ENCODE results near the gene RFX3. TPM values are rescaled to one million over a fixed set of nuclear protein-coding genes. Genes with fewer than 3 reads are reported as not detected.

RFX3 gene
- total and polyA plus RNA-seq, 2 donors (not counting 3 experiments of a cell fraction or from before 2014, with no cell fraction given) = 4.8 to 10.5 TPM

GRCh38 chr9:3506164-3506563 lies 19.6 kb downstream of the RFX3 start:
- Histone ChIP-seq H3K9ac (replicated peaks; ENCODE audit: extremely low read depth, insufficient read depth, low read length) (no peak overlapping the region), H3K36me3 (ENCODE audit: control insufficient read depth in 2 of 2, extremely low read depth in 1 of 2, insufficient read depth in 2 of 2, low read length in 2 of 2) (no peaks in the 10 kb centered on the region), H3K4me1 (ENCODE audit: control insufficient read depth, extremely low read depth, insufficient read depth, low read length) (peaks cover 3% of the 10 kb centered on the region), H3K27ac (ENCODE audit: insufficient read depth, low read depth, low read length) (no peak overlapping the region), H3K79me2 (ENCODE audit: control insufficient read depth, insufficient read depth, low read length) (no peaks in the 10 kb centered on the region), H2AFZ (ENCODE audit: low read depth, low read length) (no peak overlapping the region), H4K20me1 (replicated peaks; ENCODE audit: control insufficient read depth, extremely low read depth, insufficient read depth, low read length) (no peaks in the 10 kb centered on the region), H3K9me3 (replicated peaks; ENCODE audit: control insufficient read depth, insufficient read depth, low read length) (no peaks in the 10 kb centered on the region), H3K4me3 (replicated peaks in 1 of 3; ENCODE audit: insufficient read depth in 1 of 3, low read depth in 1 of 3, low read length in 3 of 3) (no peak overlapping the region), H3K27me3 (ENCODE audit: control insufficient read depth in 2 of 2, insufficient read depth in 2 of 2, low read length in 2 of 2) (no peaks in the 10 kb centered on the region), H3K9me1 (replicated peaks; ENCODE audit: control insufficient read depth, extremely low read depth, insufficient read depth, low read length) (no peaks in the 10 kb centered on the region), H3K4me2 (ENCODE audit: insufficient read depth, low read length) (no peak overlapping the region)
- DNase-seq (ENCODE audit: low read depth, low spot score) (no peak), FAIRE-seq (no peak)
- intact Hi-C loops (cut with micrococcal nuclease) (no loop called here), dilution Hi-C loops (cut with MboI; ENCODE audit: extremely low pct_ligation_motif_present, low sequenced_read_pairs) (no loop called here)
- CTCF ChIA-PET = interaction anchor here (2.3 kb wide), 1 partner anchor 11 kb away, joined by 8 read pairs; no protein-coding TSS in a partner anchor
- POLR2A ChIA-PET = no interaction called here
- TF ChIP-seq CTCF (IDR thresholded peaks at IDR 0.05; ENCODE audit: extremely low read depth in 1 of 2, insufficient read depth in 1 of 2, low read depth in 1 of 2, low read length in 2 of 2) = no peak
- no peak for TF ChIP-seq POLR2A (IDR thresholded peaks at IDR 0.05; ENCODE audit: low read depth, low read length)
- no TSS peak for BruUV-seq (replicated peaks)

GRCh38 chr9:3502560-3503398 lies 23.0 kb downstream of the RFX3 start:
- TF ChIP-seq GATA2 (IDR thresholded peaks at IDR 0.05; ENCODE audit: insufficient read depth, insufficient read length, low read depth, low read length) (no peak), POLR2A (IDR thresholded peaks at IDR 0.05; ENCODE audit: low read depth, low read length) (no peak), POLR2AphosphoS5 (IDR thresholded peaks at IDR 0.05; ENCODE audit: insufficient read depth, low read depth, low read length) (no peak), FOS (IDR thresholded peaks at IDR 0.05; ENCODE audit: borderline replicate concordance, insufficient read depth, low read length) (no peak), CTCF (IDR thresholded peaks at IDR 0.05; ENCODE audit: extremely low read depth in 1 of 2, insufficient read depth in 1 of 2, low read depth in 1 of 2, low read length in 2 of 2) (no peak), MYC (IDR thresholded peaks at IDR 0.05; ENCODE audit: low read depth, low read length) (no peak), MAX (IDR thresholded peaks at IDR 0.05; ENCODE audit: insufficient read depth, insufficient read length) (no peak), EZH2 (IDR thresholded peaks at IDR 0.05; ENCODE audit: borderline replicate concordance, low read depth, low read length, severe bottlenecking) (no peak), JUN (IDR thresholded peaks at IDR 0.05; ENCODE audit: borderline replicate concordance, insufficient read depth, insufficient read length, low read depth) (no peak)
- Histone ChIP-seq H3K4me1 (ENCODE audit: control insufficient read depth, extremely low read depth, insufficient read depth, low read length) (peaks cover 11% of the 10 kb centered on the region), H3K36me3 (ENCODE audit: control insufficient read depth in 2 of 2, extremely low read depth in 1 of 2, insufficient read depth in 2 of 2, low read length in 2 of 2) (no peaks in the 10 kb centered on the region), H3K27me3 (ENCODE audit: control insufficient read depth in 2 of 2, insufficient read depth in 2 of 2, low read length in 2 of 2) (no peaks in the 10 kb centered on the region), H3K4me3 (replicated peaks in 1 of 3; ENCODE audit: insufficient read depth in 1 of 3, low read depth in 1 of 3, low read length in 3 of 3) (no peak overlapping the region), H4K20me1 (replicated peaks; ENCODE audit: control insufficient read depth, extremely low read depth, insufficient read depth, low read length) (no peaks in the 10 kb centered on the region), H3K9ac (replicated peaks; ENCODE audit: extremely low read depth, insufficient read depth, low read length) (no peak overlapping the region), H3K9me3 (replicated peaks; ENCODE audit: control insufficient read depth, insufficient read depth, low read length) (no peaks in the 10 kb centered on the region), H3K9me1 (replicated peaks; ENCODE audit: control insufficient read depth, extremely low read depth, insufficient read depth, low read length) (no peaks in the 10 kb centered on the region), H3K27ac (ENCODE audit: insufficient read depth, low read depth, low read length) (no peak overlapping the region), H2AFZ (ENCODE audit: low read depth, low read length) (no peak overlapping the region), H3K4me2 (ENCODE audit: insufficient read depth, low read length) (no peak overlapping the region), H3K79me2 (ENCODE audit: control insufficient read depth, insufficient read depth, low read length) (no peaks in the 10 kb centered on the region)
- dilution Hi-C loops (cut with MboI; ENCODE audit: extremely low pct_ligation_motif_present, low sequenced_read_pairs) = no loop called here
- no peak for FAIRE-seq
- no peak for DNase-seq (ENCODE audit: low read depth, low spot score)
- BruUV-seq (replicated peaks) = no TSS peak
- intact Hi-C loops (cut with micrococcal nuclease) = no loop called here
- POLR2A ChIA-PET = no interaction called here
- CTCF ChIA-PET = interaction anchor here (1.1 kb wide), 1 partner anchor 24 kb away, joined by 3 read pairs; no protein-coding TSS in a partner anchor
